Effector memory CD8-positive, alpha-beta T cell (primary cell): ENCODE data around the gene FLNB.

Source experiments
- ATAC-seq: fragments of 150-1000 bp; cut with Tn5 transposase; replicated peaks from 2 replicates; pipeline ENCODE4 v1.10.0; 2021; ENCODE audit warnings: mild to moderate bottlenecking, moderate library complexity
- DNase-seq, 3 experiments: peaks; one replicate each; pipeline ENCODE4 v3.0.0; 2021
- H3K27ac Mint-ChIP-seq, 2 donors: one replicate each; pipeline ENCODE4 v1.8.0; 2022; ENCODE audit warnings: mild to moderate bottlenecking in 2 of 2, mixed read lengths in 2 of 2, moderate library complexity in 2 of 2
- H3K27me3 Mint-ChIP-seq, 2 donors: one replicate each; pipeline ENCODE4 v1.8.0; 2022; ENCODE audit warnings: mixed read lengths in 2 of 2
- H3K36me3 Mint-ChIP-seq: one replicate; pipeline ENCODE4 v1.8.0; 2022; ENCODE audit warnings: mild to moderate bottlenecking, moderate library complexity, mixed read lengths; ENCODE audit not compliant: insufficient read depth
- H3K4me1 Mint-ChIP-seq, 2 donors: one replicate each; pipeline ENCODE4 v1.8.0; 2022; ENCODE audit warnings: low read depth in 2 of 2, mixed read lengths in 2 of 2
- H3K4me3 Mint-ChIP-seq, 2 donors: one replicate each; pipeline ENCODE4 v1.8.0; 2022; ENCODE audit warnings: mild to moderate bottlenecking in 2 of 2, mixed read lengths in 2 of 2, moderate library complexity in 2 of 2
- H3K9me3 Mint-ChIP-seq, 2 donors: one replicate each; pipeline ENCODE4 v1.8.0; 2022; ENCODE audit warnings: mixed read lengths in 2 of 2

Gene FLNB

GRCh38 chr3:57972531-57973111 lies 35.6 kb upstream of the FLNB start:
- ATAC-seq (no peak), DNase-seq (no peak)
- no peaks in the 10 kb centered on the region for H3K27me3 Mint-ChIP-seq
- H3K36me3 Mint-ChIP-seq: no peaks in the 10 kb centered on the region
- peak overlapping the region in 1 of 2 donors; percentile 19 for H3K27ac Mint-ChIP-seq
- peaks cover 3 to 7% of the 10 kb centered on the region in 2 donors for H3K4me1 Mint-ChIP-seq
- no peak overlapping the region for H3K4me3 Mint-ChIP-seq
- H3K9me3 Mint-ChIP-seq: no peaks in the 10 kb centered on the region

DNA sequence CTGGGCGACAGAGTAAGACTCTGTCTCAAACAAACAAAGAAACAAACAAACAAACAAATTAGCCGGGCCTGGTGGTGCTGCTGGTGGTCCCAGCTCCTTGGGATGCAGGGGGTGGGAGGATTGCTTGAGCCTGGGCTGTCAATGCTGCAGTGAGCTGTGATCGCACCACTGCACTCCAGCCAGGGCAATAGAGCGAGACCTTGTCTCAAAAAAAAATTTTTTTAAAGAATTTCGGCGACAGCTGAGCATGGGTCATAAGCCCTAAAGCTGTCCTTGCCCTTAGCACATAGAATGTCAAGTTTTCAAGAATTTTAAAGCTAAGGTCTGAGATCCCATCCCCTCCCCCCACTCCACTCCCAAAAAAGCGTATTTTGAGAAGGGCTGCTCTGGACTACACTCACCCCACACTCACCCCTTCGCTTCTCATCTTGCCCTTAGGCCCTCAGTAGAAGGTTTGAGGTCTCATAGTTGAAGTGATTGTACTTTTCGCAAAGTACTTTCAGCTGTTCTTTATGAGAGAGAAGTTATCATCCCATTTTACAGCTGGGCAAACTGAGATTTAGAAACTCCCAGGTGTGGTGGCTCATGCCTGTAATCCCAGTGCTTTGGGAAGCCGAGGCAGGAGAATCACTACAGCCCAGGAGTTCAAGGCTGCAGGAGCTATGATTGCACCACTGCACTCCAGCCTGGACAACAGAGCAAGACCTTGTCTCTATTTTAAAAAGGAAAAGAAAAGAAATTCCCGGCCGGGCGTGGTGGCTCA lies 34.3 kb upstream of the FLNB start:
- ATAC-seq (no peak), DNase-seq (no peak)
- H3K9me3 Mint-ChIP-seq: no peaks in the 10 kb centered on the region
- H3K27ac Mint-ChIP-seq: no peak overlapping the region
- peaks cover under 1% of the 10 kb centered on the region for H3K36me3 Mint-ChIP-seq
- H3K4me1 Mint-ChIP-seq: peaks cover 3 to 5% of the 10 kb centered on the region in 2 donors
- H3K27me3 Mint-ChIP-seq: no peaks in the 10 kb centered on the region
- H3K4me3 Mint-ChIP-seq: no peak overlapping the region

DNA sequence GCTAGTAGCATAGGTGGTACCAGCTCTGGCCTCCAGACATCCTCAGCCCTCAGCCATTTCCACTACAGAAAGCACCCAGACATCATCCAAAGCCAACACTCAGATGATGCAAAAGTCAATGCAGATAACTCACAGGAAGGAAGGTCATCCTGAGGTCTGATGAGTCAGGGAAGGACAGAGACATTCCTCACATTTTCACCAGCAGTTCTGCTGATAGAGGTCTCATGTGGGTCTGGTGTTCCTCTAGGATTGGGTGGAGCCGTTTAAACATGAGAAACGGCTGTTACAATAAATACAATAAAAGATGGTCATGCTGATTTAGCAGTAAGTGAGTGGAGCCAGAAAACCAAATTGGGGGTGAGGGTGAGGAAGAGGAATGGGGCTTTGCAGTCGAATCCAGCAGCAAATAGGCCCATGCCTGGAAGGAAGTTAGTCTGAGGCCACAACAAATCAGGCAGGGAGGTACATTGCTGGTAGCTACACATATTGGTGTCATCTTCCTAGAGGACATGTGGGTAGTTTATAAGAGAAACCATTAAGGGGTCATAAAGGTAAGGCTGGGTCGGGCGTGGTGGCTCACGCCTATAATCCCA lies 33.3 kb upstream of the FLNB start:
- Mint-ChIP-seq H3K36me3 (peaks cover 4% of the 10 kb centered on the region), H3K4me1 (peaks cover 3 to 5% of the 10 kb centered on the region in 2 donors), H3K9me3 (no peaks in the 10 kb centered on the region), H3K27ac (no peak overlapping the region), H3K27me3 (no peaks in the 10 kb centered on the region), H3K4me3 (no peak overlapping the region)
- DNase-seq (no peak), ATAC-seq (no peak)

DNA sequence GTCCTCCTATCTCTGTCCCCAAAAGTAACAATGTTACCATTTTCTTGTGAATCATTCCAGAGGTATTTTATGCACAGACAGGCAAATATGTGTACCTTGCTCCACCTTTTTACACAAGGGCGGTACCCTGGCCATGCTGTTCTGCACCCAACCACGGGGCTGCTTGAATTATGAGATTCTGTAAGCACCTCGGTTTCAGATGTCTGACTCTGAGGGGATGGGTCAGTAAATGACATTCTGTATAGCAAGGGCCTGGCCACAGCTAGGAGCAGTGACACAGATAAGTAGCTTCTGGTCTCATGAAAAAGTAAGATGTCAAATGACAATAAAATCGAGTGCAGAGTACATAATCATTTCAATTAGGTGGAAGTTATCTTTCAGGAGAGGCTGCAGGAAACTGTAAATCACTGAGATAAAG lies 30.4 kb upstream of the FLNB start:
- peaks cover 4% of the 10 kb centered on the region for H3K36me3 Mint-ChIP-seq
- no peak overlapping the region for H3K27ac Mint-ChIP-seq
- no peaks in the 10 kb centered on the region for H3K4me1 Mint-ChIP-seq
- ATAC-seq: no peak
- H3K27me3 Mint-ChIP-seq: no peaks in the 10 kb centered on the region
- DNase-seq: no peak
- no peak overlapping the region for H3K4me3 Mint-ChIP-seq
- no peaks in the 10 kb centered on the region for H3K9me3 Mint-ChIP-seq

DNA sequence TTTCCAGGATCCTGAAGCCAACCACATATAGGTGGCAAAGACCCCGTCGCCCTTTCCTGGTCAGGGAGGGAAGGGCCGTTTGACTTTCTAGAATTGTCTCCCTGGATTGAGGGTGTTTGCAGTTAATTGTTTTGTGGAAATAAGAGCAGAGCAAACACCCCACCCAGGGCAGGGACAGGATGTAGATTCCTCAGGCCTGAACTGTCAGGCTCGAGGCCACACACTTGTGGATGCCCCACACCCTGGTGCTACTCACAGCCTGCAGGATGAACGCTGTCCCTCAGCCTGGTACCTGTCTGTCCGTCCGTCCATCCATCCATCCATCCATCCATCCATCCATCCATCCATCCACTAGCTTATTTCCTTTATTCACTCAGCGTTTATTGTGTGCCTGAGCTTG lies 29.9 kb upstream of the FLNB start:
- Mint-ChIP-seq H3K4me1 (peaks cover 0 to 1% of the 10 kb centered on the region in 2 donors), H3K36me3 (peaks cover 4% of the 10 kb centered on the region)

GRCh38 chr3:57980416-57980815 lies 27.8 kb upstream of the FLNB start:
- peaks cover 9% of the 10 kb centered on the region in 2 donors for H3K4me1 Mint-ChIP-seq
- no peak overlapping the region for H3K27ac Mint-ChIP-seq
- H3K9me3 Mint-ChIP-seq: no peaks in the 10 kb centered on the region
- no peaks in the 10 kb centered on the region for H3K27me3 Mint-ChIP-seq
- H3K36me3 Mint-ChIP-seq: peaks cover 4% of the 10 kb centered on the region
- H3K4me3 Mint-ChIP-seq: no peak overlapping the region
- ATAC-seq: no peak
- no peak for DNase-seq

More for the DNA sequence above, 29.9 kb upstream of the FLNB start:
- H3K27me3 Mint-ChIP-seq: no peaks in the 10 kb centered on the region
- no peak overlapping the region for H3K27ac Mint-ChIP-seq
- H3K4me3 Mint-ChIP-seq: no peak overlapping the region
- no peaks in the 10 kb centered on the region for H3K9me3 Mint-ChIP-seq
- DNase-seq (no peak), ATAC-seq (no peak)

GRCh38 chr3:57981483-57982087 lies 26.6 kb upstream of the FLNB start:
- no peak overlapping the region for H3K4me3 Mint-ChIP-seq
- H3K9me3 Mint-ChIP-seq: no peaks in the 10 kb centered on the region
- no peak overlapping the region for H3K27ac Mint-ChIP-seq
- DNase-seq (no peak), ATAC-seq (no peak)
- H3K27me3 Mint-ChIP-seq: no peaks in the 10 kb centered on the region
- peaks cover 4% of the 10 kb centered on the region for H3K36me3 Mint-ChIP-seq
- peaks cover 9% of the 10 kb centered on the region in 2 donors for H3K4me1 Mint-ChIP-seq

DNA sequence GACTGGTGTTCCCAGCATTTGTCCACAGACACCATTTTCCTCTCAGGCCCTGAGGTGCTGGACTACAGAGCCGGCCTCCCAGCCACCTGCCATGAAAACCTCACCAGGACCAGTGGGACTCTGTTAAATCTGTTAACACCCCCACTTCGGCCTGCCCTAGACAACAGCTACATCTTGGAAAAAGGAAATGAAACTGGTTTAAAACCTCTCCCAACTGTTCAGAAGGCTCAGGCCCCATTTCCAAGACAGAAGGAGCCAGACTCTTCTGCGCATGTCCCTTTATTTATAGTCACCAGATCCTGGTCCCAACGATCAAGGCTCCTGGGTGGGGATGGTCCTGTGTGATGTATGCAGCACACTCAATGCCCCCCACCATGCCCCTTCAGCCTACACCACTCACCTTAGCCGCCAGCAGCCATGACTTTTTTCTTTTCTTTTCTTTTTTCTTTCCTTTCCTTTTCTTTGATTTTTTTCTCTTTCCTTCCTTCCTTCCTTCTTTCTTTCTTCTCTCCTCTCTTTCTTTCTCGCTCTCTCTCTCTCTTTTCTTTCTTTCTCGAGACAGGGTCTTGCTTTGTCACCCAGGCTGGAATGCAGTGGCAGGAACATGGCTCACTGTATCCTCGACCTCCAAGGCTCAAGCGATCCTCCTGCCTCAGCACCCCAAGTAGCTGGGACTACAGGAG lies 25.5 kb upstream of the FLNB start:
- ATAC-seq (no peak), DNase-seq (no peak)
- Mint-ChIP-seq H3K4me1 (peaks cover 9% of the 10 kb centered on the region in 2 donors), H3K27me3 (no peaks in the 10 kb centered on the region), H3K27ac (peak overlapping the region in 1 of 2 donors; percentile 41), H3K4me3 (no peak overlapping the region), H3K36me3 (peaks cover 4% of the 10 kb centered on the region), H3K9me3 (no peaks in the 10 kb centered on the region)

GRCh38 chr3:57983734-57984518 lies 24.3 kb upstream of the FLNB start:
- no peaks in the 10 kb centered on the region for H3K9me3 Mint-ChIP-seq
- ATAC-seq (peak; percentile 90), DNase-seq (peak in 2 of 3 experiments; percentile 15 to 18)
- no peaks in the 10 kb centered on the region for H3K27me3 Mint-ChIP-seq
- H3K4me3 Mint-ChIP-seq: peak overlapping the region in 1 of 2 donors; percentile 29
- H3K4me1 Mint-ChIP-seq: peaks cover 9% of the 10 kb centered on the region in 2 donors
- H3K27ac Mint-ChIP-seq: peak overlapping the region; percentile 91 to 93
- peaks cover 4% of the 10 kb centered on the region for H3K36me3 Mint-ChIP-seq

GRCh38 chr3:57985176-57985983 lies 22.8 kb upstream of the FLNB start:
- no peak for DNase-seq
- Mint-ChIP-seq H3K27ac (peak overlapping the region; percentile 91 to 93), H3K4me1 (peaks cover 9% of the 10 kb centered on the region in 2 donors), H3K27me3 (no peaks in the 10 kb centered on the region), H3K9me3 (no peaks in the 10 kb centered on the region), H3K4me3 (no peak overlapping the region), H3K36me3 (no peaks in the 10 kb centered on the region)
- ATAC-seq: no peak

DNA sequence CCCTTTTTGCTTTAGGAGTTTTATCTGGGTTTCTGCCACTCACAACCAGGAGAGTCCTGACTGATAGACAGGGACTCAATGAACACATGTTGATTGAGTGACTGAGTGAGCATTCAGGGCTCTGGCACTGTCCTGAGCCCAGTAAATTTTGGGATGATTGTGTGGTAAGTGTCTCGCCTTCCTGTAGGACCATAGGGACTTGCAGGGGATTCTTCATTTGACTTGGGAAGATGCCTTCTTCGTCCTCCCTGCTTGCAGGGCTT lies 22.3 kb upstream of the FLNB start:
- no peak for ATAC-seq
- DNase-seq: no peak
- H3K27ac Mint-ChIP-seq: no peak overlapping the region

DNA sequence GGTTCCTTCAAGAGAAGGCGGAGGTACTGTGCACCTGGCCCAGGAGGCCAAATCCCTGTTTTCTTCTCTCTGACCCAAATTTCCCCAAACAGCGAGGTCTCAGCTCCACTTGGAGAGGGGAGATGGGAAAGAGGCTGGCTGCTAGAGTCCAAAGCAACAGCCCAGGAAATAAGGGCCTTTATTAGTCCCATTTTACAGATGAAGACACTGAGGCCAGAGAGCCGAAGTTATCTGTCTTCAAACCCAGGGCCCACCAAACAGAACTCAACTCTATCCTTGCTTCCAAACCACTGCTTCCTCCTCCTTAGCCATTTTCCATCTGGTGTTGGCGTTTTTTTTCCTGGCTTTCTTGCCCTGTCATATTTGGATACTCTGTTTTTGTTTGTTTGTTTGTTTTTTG lies 22.0 kb upstream of the FLNB start:
- H3K27me3 Mint-ChIP-seq: no peaks in the 10 kb centered on the region
- no peak overlapping the region for H3K4me3 Mint-ChIP-seq
- H3K27ac Mint-ChIP-seq: no peak overlapping the region
- H3K9me3 Mint-ChIP-seq: no peaks in the 10 kb centered on the region
- no peak for ATAC-seq
- H3K4me1 Mint-ChIP-seq: peaks cover 9% of the 10 kb centered on the region in 2 donors
- no peaks in the 10 kb centered on the region for H3K36me3 Mint-ChIP-seq
- no peak for DNase-seq

More for the DNA sequence above, 22.3 kb upstream of the FLNB start:
- Mint-ChIP-seq H3K36me3 (no peaks in the 10 kb centered on the region), H3K4me1 (peaks cover 9% of the 10 kb centered on the region in 2 donors), H3K9me3 (no peaks in the 10 kb centered on the region), H3K4me3 (no peak overlapping the region), H3K27me3 (no peaks in the 10 kb centered on the region)
